H9 (cell line): Measurements from ENCODE around the gene DYRK1A. TPM values are rescaled to one million over a fixed set of nuclear protein-coding genes. Genes with fewer than 3 reads are reported as not detected.

ENCODE experiments used
- DNase-seq: peaks from one replicate; pipeline ENCODE4 v3.0.0-alpha.2; 2017
- H2AFZ ChIP-seq: one replicate; pipeline ENCODE4 v1.6.1; 2013; ENCODE audit warnings: mild to moderate bottlenecking, low read length, control low read depth, moderate library complexity
- H2AK5ac ChIP-seq: 2 replicates; pipeline ENCODE4 v1.6.1; 2013; ENCODE audit warnings: low read length, control low read depth, mixed read lengths; ENCODE audit not compliant: insufficient read length
- H2BK120ac ChIP-seq: one replicate; pipeline ENCODE4 v1.6.1; 2013; ENCODE audit warnings: low read depth, mild to moderate bottlenecking, low read length, control low read depth, inconsistent platforms; ENCODE audit not compliant: poor library complexity, severe bottlenecking
- H2BK12ac ChIP-seq: 2 replicates; pipeline ENCODE4 v1.6.1; 2013; ENCODE audit warnings: low read length, control low read depth, mixed read lengths, low read depth; ENCODE audit not compliant: insufficient read length
- H2BK15ac ChIP-seq: 2 replicates; pipeline ENCODE4 v1.6.1; 2013; ENCODE audit warnings: low read depth, low read length, control low read depth
- H2BK20ac ChIP-seq: one replicate; pipeline ENCODE4 v1.6.1; 2013; ENCODE audit warnings: low read depth, mild to moderate bottlenecking, low read length, control low read depth, inconsistent platforms; ENCODE audit not compliant: poor library complexity, severe bottlenecking
- H2BK5ac ChIP-seq: 2 replicates; pipeline ENCODE4 v1.6.1; 2013; ENCODE audit warnings: low read length, control low read depth, mixed read lengths; ENCODE audit not compliant: insufficient read length
- H3K14ac ChIP-seq: 2 replicates; pipeline ENCODE4 v1.6.1; 2013; ENCODE audit warnings: low read length, control low read depth; ENCODE audit not compliant: insufficient read depth
- H3K18ac ChIP-seq: 2 replicates; pipeline ENCODE4 v1.6.1; 2013; ENCODE audit warnings: low read depth, mild to moderate bottlenecking, mixed read lengths, low read length, control low read depth; ENCODE audit not compliant: insufficient read length
- H3K23ac ChIP-seq: 2 replicates; pipeline ENCODE4 v1.6.1; 2013; ENCODE audit warnings: low read length, control low read depth, mixed read lengths, low read depth; ENCODE audit not compliant: insufficient read length
- H3K23me2 ChIP-seq: 2 replicates; pipeline ENCODE4 v1.6.1; 2013; ENCODE audit warnings: low read depth, mild to moderate bottlenecking, mixed read lengths, low read length, control low read depth; ENCODE audit not compliant: insufficient read length, poor library complexity, severe bottlenecking
- H3K27ac ChIP-seq: 2 replicates; pipeline ENCODE4 v1.5.1; 2013; ENCODE audit warnings: low read length, control low read depth, mixed read lengths, low read depth; ENCODE audit not compliant: insufficient read length
- H3K27me3 ChIP-seq: 2 replicates; pipeline ENCODE4 v1.6.1; 2013; ENCODE audit warnings: low read length, control low read depth, inconsistent platforms; ENCODE audit not compliant: insufficient read depth
- H3K4ac ChIP-seq: 2 replicates; pipeline ENCODE4 v1.6.1; 2013; ENCODE audit warnings: low read depth, mild to moderate bottlenecking, control low read depth, inconsistent platforms, low read length, moderate library complexity
- H3K4me1 ChIP-seq: 2 replicates; pipeline ENCODE4 v1.6.1; 2013; ENCODE audit warnings: low read length, control low read depth, inconsistent platforms; ENCODE audit not compliant: insufficient read depth
- H3K4me2 ChIP-seq: 2 replicates; pipeline ENCODE4 v1.6.1; 2013; ENCODE audit warnings: low read length, control low read depth, mixed read lengths; ENCODE audit not compliant: insufficient read length, insufficient read depth
- H3K56ac ChIP-seq: 2 replicates; pipeline ENCODE4 v1.6.1; 2013; ENCODE audit warnings: low read depth, mild to moderate bottlenecking, mixed read lengths, low read length, control low read depth; ENCODE audit not compliant: insufficient read length
- H3K79me1 ChIP-seq: 2 replicates; pipeline ENCODE4 v1.6.1; 2013; ENCODE audit warnings: low read depth, mild to moderate bottlenecking, moderate library complexity, low read length, control low read depth, inconsistent platforms; ENCODE audit not compliant: insufficient read depth, poor library complexity, severe bottlenecking
- H3K79me2 ChIP-seq: 2 replicates; pipeline ENCODE4 v1.6.1; 2013; ENCODE audit warnings: low read length, control low read depth, inconsistent platforms; ENCODE audit not compliant: insufficient read depth
- H3K9ac ChIP-seq: 2 replicates; pipeline ENCODE4 v1.6.1; 2013; ENCODE audit warnings: low read length, control low read depth, mixed read lengths; ENCODE audit not compliant: insufficient read length; ENCODE audit errors: extremely low read depth
- H3K9me3 ChIP-seq: one replicate; pipeline ENCODE4 v1.6.1; 2013; ENCODE audit warnings: low read depth, low read length, inconsistent platforms; ENCODE audit not compliant: control insufficient read depth
- H3T11ph ChIP-seq: one replicate; pipeline ENCODE4 v1.6.1; 2013; ENCODE audit warnings: mild to moderate bottlenecking, low read length, control low read depth, inconsistent platforms
- H4K20me1 ChIP-seq: one replicate; pipeline ENCODE4 v1.6.1; 2013; ENCODE audit not compliant: control insufficient read depth, insufficient read length, insufficient read depth
- H4K5ac ChIP-seq: 2 replicates; pipeline ENCODE4 v1.6.1; 2013; ENCODE audit warnings: low read depth, mild to moderate bottlenecking, mixed read lengths, low read length, control low read depth; ENCODE audit not compliant: insufficient read length
- H4K8ac ChIP-seq: replicated peaks from 2 replicates; pipeline ENCODE4 v1.6.1; 2013; ENCODE audit warnings: low read length, control low read depth, mixed read lengths, low read depth; ENCODE audit not compliant: insufficient read length
- H4K91ac ChIP-seq: 2 replicates; pipeline ENCODE4 v1.6.1; 2013; ENCODE audit warnings: low read depth, mild to moderate bottlenecking, moderate library complexity, mixed read lengths, low read length, control low read depth; ENCODE audit not compliant: insufficient read length
- H3K27ac Mint-ChIP-seq, 3 experiments: 2 replicates in 2 of 3; 3 replicates in 1 of 3; pipeline ENCODE4 v1.8.0; 2020 to 2021; ENCODE audit warnings: mixed read lengths in 3 of 3, mild to moderate bottlenecking in 1 of 3, moderate library complexity in 1 of 3
- H3K27me3 Mint-ChIP-seq: 2 replicates; pipeline ENCODE4 v1.8.0; 2021; ENCODE audit warnings: low read depth, mild to moderate bottlenecking, moderate library complexity, mixed read lengths
- H3K36me3 Mint-ChIP-seq, 3 experiments: 2 replicates in 2 of 3; 3 replicates in 1 of 3; pipeline ENCODE4 v1.8.0; 2020 to 2021; ENCODE audit warnings: low read depth in 3 of 3, mixed read lengths in 3 of 3; ENCODE audit not compliant: insufficient read depth in 1 of 3
- H3K4me1 Mint-ChIP-seq, 2 experiments: 2 replicates each; pipeline ENCODE4 v1.8.0; 2020; ENCODE audit warnings: mixed read lengths in 2 of 2
- H3K4me3 Mint-ChIP-seq, 2 experiments: 2 replicates in 1 of 2; 3 replicates in 1 of 2; pipeline ENCODE4 v1.8.0; 2020 to 2021; ENCODE audit warnings: mild to moderate bottlenecking in 2 of 2, mixed read lengths in 2 of 2, moderate library complexity in 1 of 2
- H3K9me3 Mint-ChIP-seq, 2 experiments: 2 replicates in 1 of 2; 3 replicates in 1 of 2; pipeline ENCODE4 v1.8.0; 2020; ENCODE audit warnings: mild to moderate bottlenecking in 2 of 2, mixed read lengths in 2 of 2, moderate library complexity in 1 of 2
- CTCF ChIP-seq: fragments of 200-600 bp; sonication (generic); conservative IDR thresholded peaks from 3 replicates; pipeline ENCODE4 v1.8.0; 2021; ENCODE audit warnings: antibody characterized with exemption, mild to moderate bottlenecking
- WGBS: extraction: QIAGEN DNeasy Blood & Tissue Kit; methylation state at CpG from one replicate; pipeline ENCODE4 v1.1.7; 2013; ENCODE audit warnings: missing lambda C conversion rate, low lambda C conversion rate, mixed read lengths; ENCODE audit not compliant: insufficient read length; ENCODE audit errors: extremely low coverage; 5-methylcytosine and 5-hydroxymethylcytosine counted together
- total RNA-seq: library from RNA; stranded (reverse); gene quantifications from 2 replicates; pipeline ENCODE4 v1.2.1, GENCODE V29; 2021

Gene DYRK1A
- total RNA-seq, 1 experiment from 2014 or later = 73.6 TPM

- Histone ChIP-seq H3K4ac (no peak overlapping the region), H4K5ac (no peak overlapping the region), H3K18ac (no peak overlapping the region), H2BK120ac (no peak overlapping the region), H2BK12ac (no peak overlapping the region), H3K23me2 (peaks cover 3% of the 10 kb centered on the region), H4K91ac (no peak overlapping the region), H3K56ac (no peak overlapping the region), H3K9ac (no peak overlapping the region), H3K27ac (no peak overlapping the region), H3K9me3 (no peaks in the 10 kb centered on the region), H4K8ac (no peak overlapping the region), H3T11ph (no peak overlapping the region), H3K4me2 (no peak overlapping the region), H4K20me1 (peaks cover 2% of the 10 kb centered on the region), H3K23ac (no peak overlapping the region), H3K27me3 (no peaks in the 10 kb centered on the region), H2BK20ac (no peak overlapping the region), H3K14ac (no peak overlapping the region), H3K4me1 (peaks cover 4% of the 10 kb centered on the region; the same call in 1 of the 2 replicates), H2AK5ac (no peak overlapping the region), H3K79me2 (no peaks in the 10 kb centered on the region), H2AFZ (no peak overlapping the region), H2BK15ac (no peak overlapping the region), H3K79me1 (no peaks in the 10 kb centered on the region), H2BK5ac (no peak overlapping the region)
- Mint-ChIP-seq H3K27ac (no peak overlapping the region), H3K9me3 (no peaks in the 10 kb centered on the region), H3K36me3 (no peaks in the 10 kb centered on the region; a peak in 1 of 7 replicates), H3K4me3 (no peak overlapping the region), H3K27me3 (peaks cover 15% of the 10 kb centered on the region), H3K4me1 (peaks cover 14 to 21% of the 10 kb centered on the region in 2 experiments)
- no peak for TF ChIP-seq CTCF
- WGBS = no CpG with 5 or more reads among the region's 14 CpGs
- no peak for DNase-seq
Measured at GRCh38 chr21:37565530-37566223, 199.1 kb downstream of the DYRK1A start.
